ENCODE data around the gene SEZ6L.

SEZ6L gene

GRCh38 chr22:26161746-26162145, 7.5 kb upstream of the SEZ6L start:
- no peak overlapping the region for H3K4ac ChIP-seq (ENCODE audit: low read length)
- no peak overlapping the region for H2BK15ac ChIP-seq (ENCODE audit: low read length)
- H3K9me3 ChIP-seq (replicated peaks in 1 of 2; ENCODE audit: control insufficient read depth in 2 of 2, insufficient read depth in 1 of 2, low read depth in 1 of 2, low read length in 2 of 2): no peaks in the 10 kb centered on the region
- H3K4me1 ChIP-seq (ENCODE audit: control insufficient read depth in 2 of 2, insufficient read depth in 1 of 2, low read depth in 1 of 2, low read length in 2 of 2): no peaks in the 10 kb centered on the region
- no peak overlapping the region for H3K4me2 ChIP-seq (ENCODE audit: insufficient read depth, low read length, poor library complexity, severe bottlenecking)
- H4K91ac ChIP-seq (ENCODE audit: low read depth, low read length, poor library complexity): no peak overlapping the region
- no peak overlapping the region for H3K23ac ChIP-seq (ENCODE audit: low read depth, low read length, poor library complexity)
- H2BK5ac ChIP-seq (ENCODE audit: low read length): no peak overlapping the region
- H3K4me3 ChIP-seq (ENCODE audit: low read length in 2 of 2): no peak overlapping the region
- no peak overlapping the region for H3K9ac ChIP-seq (ENCODE audit: low read depth, low read length, poor library complexity)
- H4K8ac ChIP-seq (ENCODE audit: low read depth, low read length): no peak overlapping the region
- H2BK120ac ChIP-seq (ENCODE audit: low read depth, low read length): no peak overlapping the region
- H3K18ac ChIP-seq (ENCODE audit: low read length): no peak overlapping the region
- H3K27ac ChIP-seq (replicated peaks; ENCODE audit: low read length): no peak overlapping the region
- H3K27me3 ChIP-seq (ENCODE audit: control insufficient read depth in 3 of 3, insufficient read depth in 3 of 3, low read depth in 1 of 3, low read length in 3 of 3): peaks cover 0 to 4% (median 0%) of the 10 kb centered on the region in 3 experiments
- no peak overlapping the region for H3K14ac ChIP-seq (ENCODE audit: low read length)
- no peak overlapping the region for H2BK12ac ChIP-seq (ENCODE audit: low read length)
- H2AFZ ChIP-seq (ENCODE audit: low read length): no peak overlapping the region
- H3K79me1 ChIP-seq (ENCODE audit: low read depth, low read length): no peaks in the 10 kb centered on the region
- no peaks in the 10 kb centered on the region for H3K36me3 ChIP-seq (replicated peaks in 1 of 2; ENCODE audit: control insufficient read depth in 2 of 2, insufficient read depth in 2 of 2, low read length in 2 of 2)
- no peak for DNase-seq (ENCODE audit: low spot score)
- H2AK5ac ChIP-seq (ENCODE audit: low read depth, low read length): no peak overlapping the region
- WGBS, 2 donors (ENCODE audit: extremely low coverage in 2 of 2, insufficient read length in 2 of 2, insufficient replicate concordance in 1 of 2): no CpG with 5 or more reads among the region's 7 CpGs

- Histone ChIP-seq H3K9ac (ENCODE audit: low read depth, low read length, poor library complexity) (no peak overlapping the region), H2BK5ac (ENCODE audit: low read length) (no peak overlapping the region), H4K91ac (ENCODE audit: low read depth, low read length, poor library complexity) (no peak overlapping the region), H2BK15ac (ENCODE audit: low read length) (no peak overlapping the region), H3K79me1 (ENCODE audit: low read depth, low read length) (no peaks in the 10 kb centered on the region), H2BK120ac (ENCODE audit: low read depth, low read length) (no peak overlapping the region), H2AK5ac (ENCODE audit: low read depth, low read length) (no peak overlapping the region), H3K18ac (ENCODE audit: low read length) (no peak overlapping the region), H2BK12ac (ENCODE audit: low read length) (no peak overlapping the region), H2AFZ (ENCODE audit: low read length) (no peak overlapping the region), H4K8ac (ENCODE audit: low read depth, low read length) (no peak overlapping the region), H3K4ac (ENCODE audit: low read length) (no peak overlapping the region), H3K4me1 (ENCODE audit: control insufficient read depth in 2 of 2, insufficient read depth in 1 of 2, low read depth in 1 of 2, low read length in 2 of 2) (no peaks in the 10 kb centered on the region), H3K4me2 (ENCODE audit: insufficient read depth, low read length, poor library complexity, severe bottlenecking) (no peak overlapping the region), H3K27ac (replicated peaks; ENCODE audit: low read length) (no peak overlapping the region), H3K36me3 (replicated peaks in 1 of 2; ENCODE audit: control insufficient read depth in 2 of 2, insufficient read depth in 2 of 2, low read length in 2 of 2) (no peaks in the 10 kb centered on the region), H3K23ac (ENCODE audit: low read depth, low read length, poor library complexity) (no peak overlapping the region), H3K9me3 (replicated peaks in 1 of 2; ENCODE audit: control insufficient read depth in 2 of 2, insufficient read depth in 1 of 2, low read depth in 1 of 2, low read length in 2 of 2) (no peaks in the 10 kb centered on the region), H3K27me3 (ENCODE audit: control insufficient read depth in 3 of 3, insufficient read depth in 3 of 3, low read depth in 1 of 3, low read length in 3 of 3) (peaks cover 0 to 9% (median 3%) of the 10 kb centered on the region in 3 experiments), H3K4me3 (ENCODE audit: low read length in 2 of 2) (no peak overlapping the region), H3K14ac (ENCODE audit: low read length) (no peak overlapping the region)
- DNase-seq (ENCODE audit: low spot score): no peak
- no CpG with 5 or more reads among the region's 4 CpGs for WGBS, 2 donors (ENCODE audit: extremely low coverage in 2 of 2, insufficient read length in 2 of 2, insufficient replicate concordance in 1 of 2)
Observed at GRCh38 chr22:26162926-26163325, 6.3 kb upstream of the SEZ6L start.

- no peak overlapping the region for H2BK5ac ChIP-seq (ENCODE audit: low read length)
- H4K91ac ChIP-seq (ENCODE audit: low read depth, low read length, poor library complexity): no peak overlapping the region
- no peak overlapping the region for H3K14ac ChIP-seq (ENCODE audit: low read length)
- no peaks in the 10 kb centered on the region for H3K9me3 ChIP-seq (replicated peaks in 1 of 2; ENCODE audit: control insufficient read depth in 2 of 2, insufficient read depth in 1 of 2, low read depth in 1 of 2, low read length in 2 of 2)
- peaks cover 0 to 21% (median 8%) of the 10 kb centered on the region in 3 experiments for H3K27me3 ChIP-seq (ENCODE audit: control insufficient read depth in 3 of 3, insufficient read depth in 3 of 3, low read depth in 1 of 3, low read length in 3 of 3)
- H2AK5ac ChIP-seq (ENCODE audit: low read depth, low read length): no peak overlapping the region
- H3K4me2 ChIP-seq (ENCODE audit: insufficient read depth, low read length, poor library complexity, severe bottlenecking): no peak overlapping the region
- H3K18ac ChIP-seq (ENCODE audit: low read length): no peak overlapping the region
- peaks cover 0 to 4% of the 10 kb centered on the region in 2 donors for H3K4me1 ChIP-seq (ENCODE audit: control insufficient read depth in 2 of 2, insufficient read depth in 1 of 2, low read depth in 1 of 2, low read length in 2 of 2)
- no peak overlapping the region for H2BK12ac ChIP-seq (ENCODE audit: low read length)
- H3K36me3 ChIP-seq (replicated peaks in 1 of 2; ENCODE audit: control insufficient read depth in 2 of 2, insufficient read depth in 2 of 2, low read length in 2 of 2): no peaks in the 10 kb centered on the region
- no peak overlapping the region for H2AFZ ChIP-seq (ENCODE audit: low read length)
- no peak overlapping the region for H3K4me3 ChIP-seq (ENCODE audit: low read length in 2 of 2)
- no peak overlapping the region for H2BK15ac ChIP-seq (ENCODE audit: low read length)
- no peak overlapping the region for H3K23ac ChIP-seq (ENCODE audit: low read depth, low read length, poor library complexity)
- no peak overlapping the region for H4K8ac ChIP-seq (ENCODE audit: low read depth, low read length)
- no peak overlapping the region for H2BK120ac ChIP-seq (ENCODE audit: low read depth, low read length)
- no peak for DNase-seq (ENCODE audit: low spot score)
- no peak overlapping the region for H3K9ac ChIP-seq (ENCODE audit: low read depth, low read length, poor library complexity)
- no peak overlapping the region for H3K27ac ChIP-seq (replicated peaks; ENCODE audit: low read length)
- H3K79me1 ChIP-seq (ENCODE audit: low read depth, low read length): no peaks in the 10 kb centered on the region
- WGBS, 2 donors (ENCODE audit: extremely low coverage in 2 of 2, insufficient read length in 2 of 2, insufficient replicate concordance in 1 of 2): no CpG with 5 or more reads among the region's 8 CpGs
- H3K4ac ChIP-seq (ENCODE audit: low read length): no peak overlapping the region
Observed at GRCh38 chr22:26164174-26164573, 5.1 kb upstream of the SEZ6L start.

- H3K4me2 ChIP-seq (ENCODE audit: insufficient read depth, low read length, poor library complexity, severe bottlenecking): no peak overlapping the region
- H2AK5ac ChIP-seq (ENCODE audit: low read depth, low read length): no peak overlapping the region
- H3K18ac ChIP-seq (ENCODE audit: low read length): no peak overlapping the region
- H3K79me1 ChIP-seq (ENCODE audit: low read depth, low read length): no peaks in the 10 kb centered on the region
- H3K36me3 ChIP-seq (replicated peaks in 1 of 2; ENCODE audit: control insufficient read depth in 2 of 2, insufficient read depth in 2 of 2, low read length in 2 of 2): no peaks in the 10 kb centered on the region
- no peak overlapping the region for H3K4ac ChIP-seq (ENCODE audit: low read length)
- no peak overlapping the region for H2BK120ac ChIP-seq (ENCODE audit: low read depth, low read length)
- no peak overlapping the region for H3K27ac ChIP-seq (replicated peaks; ENCODE audit: low read length)
- WGBS, 2 donors (ENCODE audit: extremely low coverage in 2 of 2, insufficient read length in 2 of 2, insufficient replicate concordance in 1 of 2): no CpG with 5 or more reads among the region's 9 CpGs
- H2AFZ ChIP-seq (ENCODE audit: low read length): peak overlapping the region; percentile 93
- H2BK15ac ChIP-seq (ENCODE audit: low read length): no peak overlapping the region
- H3K9ac ChIP-seq (ENCODE audit: low read depth, low read length, poor library complexity): no peak overlapping the region
- no peak overlapping the region for H2BK12ac ChIP-seq (ENCODE audit: low read length)
- H3K9me3 ChIP-seq (replicated peaks in 1 of 2; ENCODE audit: control insufficient read depth in 2 of 2, insufficient read depth in 1 of 2, low read depth in 1 of 2, low read length in 2 of 2): no peaks in the 10 kb centered on the region
- no peak overlapping the region for H3K4me3 ChIP-seq (ENCODE audit: low read length in 2 of 2)
- peaks cover 5 to 48% (median 28%) of the 10 kb centered on the region in 3 experiments for H3K27me3 ChIP-seq (ENCODE audit: control insufficient read depth in 3 of 3, insufficient read depth in 3 of 3, low read depth in 1 of 3, low read length in 3 of 3)
- H4K91ac ChIP-seq (ENCODE audit: low read depth, low read length, poor library complexity): no peak overlapping the region
- peaks cover 0 to 4% of the 10 kb centered on the region in 2 donors for H3K4me1 ChIP-seq (ENCODE audit: control insufficient read depth in 2 of 2, insufficient read depth in 1 of 2, low read depth in 1 of 2, low read length in 2 of 2)
- no peak overlapping the region for H4K8ac ChIP-seq (ENCODE audit: low read depth, low read length)
- no peak overlapping the region for H2BK5ac ChIP-seq (ENCODE audit: low read length)
- no peak overlapping the region for H3K14ac ChIP-seq (ENCODE audit: low read length)
- H3K23ac ChIP-seq (ENCODE audit: low read depth, low read length, poor library complexity): no peak overlapping the region
- no peak for DNase-seq (ENCODE audit: low spot score)
Observed at GRCh38 chr22:26168330-26168851, 871 bp upstream of the SEZ6L start.

Data from neuronal stem cell (in vitro differentiated cells).